H1 (cell line): Measurements from ENCODE around the gene DDX49. TPM values are rescaled to one million over a fixed set of nuclear protein-coding genes. Genes with fewer than 3 reads are reported as not detected.

Experiments
- CHD7 ChIP-seq: fragments of 300-600 bp; sonication (generic); IDR thresholded peaks from 2 replicates; pipeline ENCODE4 v1.7.1; 2012; ENCODE audit warnings: low read length, moderate library complexity, mild to moderate bottlenecking, inconsistent platforms; ENCODE audit not compliant: insufficient replicate concordance
- FOSL1 ChIP-seq: IDR thresholded peaks from 2 replicates; pipeline ENCODE4 v1.6.1; 2011; ENCODE audit warnings: mild to moderate bottlenecking, low read depth, low read length, moderate library complexity; ENCODE audit not compliant: insufficient read depth
- KDM1A ChIP-seq: fragments of 200-600, 300-600 bp; sonication (generic); IDR thresholded peaks from 2 replicates; pipeline ENCODE4 v1.7.1; 2016; ENCODE audit warnings: mild to moderate bottlenecking, low read length, borderline replicate concordance
- POU5F1 ChIP-seq: IDR thresholded peaks from 2 replicates; pipeline ENCODE4 v1.6.1; 2011; ENCODE audit warnings: low read depth, mild to moderate bottlenecking, low read length, moderate library complexity
- RNF2 ChIP-seq: fragments of 200-900, 300-1000 bp; sonication (generic); IDR thresholded peaks from 2 replicates; pipeline ENCODE4 v1.7.1; 2016; ENCODE audit warnings: borderline replicate concordance, low read depth, mild to moderate bottlenecking, antibody characterized with exemption, low read length; ENCODE audit not compliant: poor library complexity, severe bottlenecking; ENCODE audit errors: missing control alignments
- SRF ChIP-seq: IDR thresholded peaks from 2 replicates; pipeline ENCODE4 v1.6.1; 2011; ENCODE audit warnings: mild to moderate bottlenecking, low read depth, low read length, moderate library complexity
- TCF12 ChIP-seq: IDR thresholded peaks from 2 replicates; pipeline ENCODE4 v1.6.1; 2011; ENCODE audit warnings: low read depth, mild to moderate bottlenecking, low read length
- polyA plus RNA-seq, 7 experiments: library from polyadenylated mRNA; depleted of rRNA in 3 of 7; stranded (reverse) in 5 of 7; unstranded in 2 of 7; fragments of >200 nt in 5 of 7; fragments of 200-250 nt in 2 of 7; gene quantifications; 1 replicate in 5 of 7; 2 replicates in 1 of 7; 4 replicates in 1 of 7; pipeline versions ENCODE4 v1.2.1 to v1.2.3, GENCODE V29; 2011 to 2013; ENCODE audit warnings: missing spikeins in 2 of 7, mixed read lengths in 2 of 7
- total RNA-seq: library from RNA; stranded (reverse); fragmentation: NEBNext Ultra II Directional; extraction: Animal tissue kit (Norgen Biotek cat#: 25700); gene quantifications from 2 replicates; pipeline ENCODE4 v1.2.1, GENCODE V29; 2021

DDX49 gene
- total and polyA plus RNA-seq, 2 of the 8 experiments (the other 6 are each of a cell fraction or from before 2014, with no cell fraction given): 41.3 to 46.5 TPM

GRCh38 chr19:18949858-18950257 is 30.3 kb downstream of the DDX49 start (continued):
- TF ChIP-seq CHD7 (no peak), KDM1A (no peak), RNF2 (no peak), POU5F1 (no peak), FOSL1 (no peak), TCF12 (no peak), SRF (no peak)
